Uterus (tissue), 4 donors: Measurements from ENCODE around the gene WAC. TPM values are rescaled to one million over a fixed set of nuclear protein-coding genes. Genes with fewer than 3 reads are reported as not detected.

Experiments used
- DNase-seq, 2 donors: peaks; one replicate each; pipeline ENCODE4 v3.0.0-alpha.2; 2019 to 2020
- H3K27ac ChIP-seq, 2 donors: fragments of 200-600 bp; sonication (generic); 1 replicate in 1 of 2; 2 replicates in 1 of 2; pipeline ENCODE4 v1.5.1; 2016 to 2018
- H3K27me3 ChIP-seq, 2 donors: fragments of 200-600 bp; sonication (generic); one replicate each; pipeline ENCODE4 v1.5.1; 2018 to 2019; ENCODE audit warnings: control low read depth in 1 of 2
- H3K36me3 ChIP-seq, 2 donors: fragments of 200-600 bp; sonication (generic); one replicate each; pipeline ENCODE4 v1.5.1; 2019; ENCODE audit warnings: control low read depth in 1 of 2
- H3K4me1 ChIP-seq, 2 donors: fragments of 200-600 bp; sonication (generic); one replicate each; pipeline ENCODE4 v1.5.1; 2018 to 2019; ENCODE audit warnings: control low read depth in 1 of 2
- H3K4me3 ChIP-seq, 2 donors: fragments of 200-600 bp; sonication (generic); 1 replicate in 1 of 2; 2 replicates in 1 of 2; pipeline ENCODE4 v1.5.1; 2018 to 2019; ENCODE audit warnings: mild to moderate bottlenecking in 1 of 2
- H3K9me3 ChIP-seq, 2 donors: fragments of 200-600 bp; sonication (generic); one replicate each; pipeline ENCODE4 v1.5.1; 2019; ENCODE audit warnings: control low read depth in 1 of 2
- POLR2A ChIP-seq, 2 donors: fragments of 450-650 bp; IDR thresholded peaks; one replicate each; pipeline ENCODE4 v1.6.1; 2016; ENCODE audit warnings: antibody characterized with exemption in 2 of 2, mild to moderate bottlenecking in 1 of 2, moderate library complexity in 1 of 2
- intact Hi-C: fragments of 100-400 bp; cut with DNase I; formaldehyde crosslinking; loops from one replicate; pipeline ENCODE4 v1.15.1; 2023; ENCODE audit warnings: low total_unique reads
- total RNA-seq, 4 donors: library from RNA; depleted of rRNA in 3 of 4; stranded (reverse); fragments of >200 nt in 3 of 4; gene quantifications; one replicate each; pipeline versions ENCODE4 v1.1.0 to v1.2.4, GENCODE V29; 2014 to 2023
- TF ChIP-seq, protein P1 (sequence below), 4 experiments: fragments of 200-600 bp in 2 of 4; fragments of 450-650 bp in 2 of 4; sonication (generic) in 2 of 4; IDR thresholded peaks; one replicate each; pipeline ENCODE4 v1.5.1; 2016 to 2019; ENCODE audit warnings: antibody characterized with exemption in 4 of 4, mild to moderate bottlenecking in 2 of 4, moderate library complexity in 1 of 4
- donor health status: DM: yes; HTN: yes; CAD: no.

The WAC gene
- total RNA-seq, 4 donors from 2014 or later: 54.4 to 175 (median 90.4) TPM

DNA sequence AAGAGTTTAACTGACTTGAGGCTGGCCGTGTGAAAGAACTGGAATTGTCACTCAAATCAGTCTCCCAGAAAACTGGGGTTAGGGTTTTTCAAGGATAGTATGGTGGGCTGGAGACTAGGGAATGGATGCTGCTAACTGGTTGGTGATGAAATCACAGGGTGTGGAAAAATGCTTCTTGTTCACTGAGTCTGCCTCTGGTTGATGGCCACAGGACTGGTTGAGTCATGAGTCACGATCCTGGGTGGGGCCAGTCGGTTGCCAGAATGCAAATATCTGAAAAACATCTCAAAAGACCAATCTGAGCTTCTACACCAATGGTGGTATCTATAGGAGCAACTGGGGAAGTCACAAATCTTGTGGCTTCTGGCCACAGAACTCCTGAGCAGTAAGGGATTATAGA, 128.1 kb downstream of the WAC start:
- no peak for DNase-seq
- Histone ChIP-seq H3K27ac (no peak overlapping the region), H3K36me3 (no peaks in the 10 kb centered on the region), H3K4me3 (no peak overlapping the region), H3K4me1 (no peaks in the 10 kb centered on the region), H3K27me3 (no peaks in the 10 kb centered on the region), H3K9me3 (no peaks in the 10 kb centered on the region)
- TF ChIP-seq POLR2A (IDR thresholded peaks at IDR 0.05): no peak
- TF ChIP-seq, protein P1, sequence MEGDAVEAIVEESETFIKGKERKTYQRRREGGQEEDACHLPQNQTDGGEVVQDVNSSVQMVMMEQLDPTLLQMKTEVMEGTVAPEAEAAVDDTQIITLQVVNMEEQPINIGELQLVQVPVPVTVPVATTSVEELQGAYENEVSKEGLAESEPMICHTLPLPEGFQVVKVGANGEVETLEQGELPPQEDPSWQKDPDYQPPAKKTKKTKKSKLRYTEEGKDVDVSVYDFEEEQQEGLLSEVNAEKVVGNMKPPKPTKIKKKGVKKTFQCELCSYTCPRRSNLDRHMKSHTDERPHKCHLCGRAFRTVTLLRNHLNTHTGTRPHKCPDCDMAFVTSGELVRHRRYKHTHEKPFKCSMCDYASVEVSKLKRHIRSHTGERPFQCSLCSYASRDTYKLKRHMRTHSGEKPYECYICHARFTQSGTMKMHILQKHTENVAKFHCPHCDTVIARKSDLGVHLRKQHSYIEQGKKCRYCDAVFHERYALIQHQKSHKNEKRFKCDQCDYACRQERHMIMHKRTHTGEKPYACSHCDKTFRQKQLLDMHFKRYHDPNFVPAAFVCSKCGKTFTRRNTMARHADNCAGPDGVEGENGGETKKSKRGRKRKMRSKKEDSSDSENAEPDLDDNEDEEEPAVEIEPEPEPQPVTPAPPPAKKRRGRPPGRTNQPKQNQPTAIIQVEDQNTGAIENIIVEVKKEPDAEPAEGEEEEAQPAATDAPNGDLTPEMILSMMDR (IDR thresholded peaks at IDR 0.05): no peak
- intact Hi-C loops: no loop called here

DNA sequence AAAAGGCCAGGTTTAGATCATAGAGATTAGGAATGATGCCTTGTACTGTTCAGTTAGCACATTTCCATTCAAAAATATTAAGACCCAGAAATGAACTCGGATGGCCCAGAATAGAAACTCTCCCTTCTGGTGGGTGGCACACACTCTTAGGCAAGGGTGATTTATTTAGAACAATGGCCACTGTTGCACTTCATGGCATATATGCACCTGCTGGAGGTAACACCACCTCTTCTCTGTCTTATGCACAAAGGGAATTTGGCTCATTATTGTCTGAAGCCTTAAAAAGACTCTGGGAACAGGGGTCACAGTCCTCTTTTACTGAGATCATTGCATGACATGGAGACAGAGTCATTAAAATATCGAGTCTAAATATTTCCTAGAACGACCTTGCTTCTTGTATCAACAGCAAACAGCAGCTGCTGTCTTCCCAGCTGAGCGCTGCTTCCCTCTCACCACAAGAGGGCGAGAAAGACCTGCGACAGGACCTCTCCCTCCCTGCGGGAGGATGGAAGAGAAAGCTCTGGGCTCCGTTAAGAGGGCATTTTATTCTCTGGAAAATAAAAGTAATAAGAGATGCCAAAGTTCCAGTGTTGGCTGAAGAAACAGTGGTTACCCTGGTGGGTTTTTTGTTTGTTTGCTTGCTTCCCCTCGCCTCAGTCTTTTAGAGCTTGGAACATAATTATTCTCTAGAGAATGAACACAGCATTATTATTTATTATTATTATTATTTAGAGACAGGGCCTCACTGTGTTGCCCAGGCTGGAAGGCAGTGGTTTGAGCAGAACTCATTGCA, 130.9 kb downstream of the WAC start:
- TF ChIP-seq POLR2A (IDR thresholded peaks at IDR 0.05): no peak
- TF ChIP-seq, protein P1 (IDR thresholded peaks at IDR 0.05): peak; percentile 92 to 98 (median 94)
- no peaks in the 10 kb centered on the region for H3K4me1 ChIP-seq
- no peak overlapping the region for H3K27ac ChIP-seq
- no peak overlapping the region for H3K4me3 ChIP-seq
- intact Hi-C loops: loop anchor here (2.0 kb wide), 1 partner anchor 641 kb away; no protein-coding TSS in a partner anchor
- no peaks in the 10 kb centered on the region for H3K36me3 ChIP-seq
- DNase-seq: peak; percentile 81 to 84
- H3K27me3 ChIP-seq: no peaks in the 10 kb centered on the region
- H3K9me3 ChIP-seq: no peaks in the 10 kb centered on the region

DNA sequence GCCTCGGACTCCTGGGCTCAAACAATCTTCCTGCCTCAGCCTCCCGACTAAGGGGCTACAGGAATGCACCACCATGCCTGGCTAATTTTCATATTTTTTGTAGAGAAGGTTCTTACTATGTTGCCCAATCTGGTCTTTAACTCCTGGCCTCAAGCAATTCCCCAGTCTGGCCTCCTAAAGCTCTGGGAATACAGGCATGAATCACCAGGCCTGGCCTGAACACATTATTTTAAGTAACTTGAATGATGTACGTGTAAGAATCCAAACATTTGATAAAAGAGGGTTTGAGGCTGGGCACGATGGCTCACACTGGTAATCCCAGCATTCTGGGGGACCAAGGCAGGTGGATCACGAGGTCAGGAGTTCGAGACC, 131.4 kb downstream of the WAC start:
- H3K27ac ChIP-seq: no peak overlapping the region
- intact Hi-C loops: loop anchor here (2.0 kb wide), 1 partner anchor 640 kb away; no protein-coding TSS in a partner anchor

DNA sequence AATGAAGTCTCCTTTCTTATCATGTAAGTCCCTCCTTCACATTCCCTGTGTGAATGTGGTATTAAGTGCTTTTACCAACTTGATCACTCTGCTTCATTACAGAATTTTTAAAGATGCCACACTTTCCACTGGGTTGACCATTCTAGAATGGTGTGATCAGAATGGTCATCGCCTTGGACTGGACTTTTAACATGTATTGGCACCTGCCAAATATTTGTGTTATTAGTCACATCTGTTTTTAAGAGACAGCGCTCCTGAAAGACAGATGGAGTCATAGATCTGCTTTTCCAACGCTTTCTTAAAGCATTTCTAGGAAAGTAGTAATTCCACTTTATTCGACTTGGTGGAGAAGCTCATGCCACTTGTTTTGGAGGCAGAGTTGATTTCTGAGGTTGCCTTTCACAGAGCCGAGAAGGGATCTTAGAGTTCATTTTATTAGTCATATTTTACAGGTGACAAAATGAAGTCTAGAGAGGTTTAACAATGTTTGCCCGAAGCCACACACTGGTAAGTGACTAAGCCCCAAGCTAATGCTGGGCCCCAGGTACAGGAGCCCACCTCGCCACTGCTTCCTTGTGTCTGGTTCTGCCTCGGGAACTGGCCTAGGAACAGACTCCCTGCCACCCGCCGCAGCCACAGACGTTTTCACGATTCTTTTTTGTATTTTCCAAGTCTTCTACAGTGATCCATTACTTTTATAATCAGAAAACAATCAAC, 134.0 kb downstream of the WAC start:
- H3K27ac ChIP-seq: no peak overlapping the region
- H3K36me3 ChIP-seq: no peaks in the 10 kb centered on the region
- no peak for TF ChIP-seq POLR2A (IDR thresholded peaks at IDR 0.05)
- TF ChIP-seq, protein P1 (IDR thresholded peaks at IDR 0.05): no peak
- intact Hi-C loops: no loop called here
- no peaks in the 10 kb centered on the region for H3K4me1 ChIP-seq
- H3K4me3 ChIP-seq: no peak overlapping the region
- H3K9me3 ChIP-seq: no peaks in the 10 kb centered on the region
- no peaks in the 10 kb centered on the region for H3K27me3 ChIP-seq
- no peak for DNase-seq

More for the DNA sequence above, 131.4 kb downstream of the WAC start:
- no peak for DNase-seq
- no peak overlapping the region for H3K4me3 ChIP-seq
- no peaks in the 10 kb centered on the region for H3K4me1 ChIP-seq
- H3K27me3 ChIP-seq: no peaks in the 10 kb centered on the region
- TF ChIP-seq POLR2A (IDR thresholded peaks at IDR 0.05): no peak
- TF ChIP-seq, protein P1 (IDR thresholded peaks at IDR 0.05): no peak
- H3K9me3 ChIP-seq: no peaks in the 10 kb centered on the region
- no peaks in the 10 kb centered on the region for H3K36me3 ChIP-seq
